Measurements from ENCODE around the gene SLC8A2.

Gene SLC8A2, protein sequence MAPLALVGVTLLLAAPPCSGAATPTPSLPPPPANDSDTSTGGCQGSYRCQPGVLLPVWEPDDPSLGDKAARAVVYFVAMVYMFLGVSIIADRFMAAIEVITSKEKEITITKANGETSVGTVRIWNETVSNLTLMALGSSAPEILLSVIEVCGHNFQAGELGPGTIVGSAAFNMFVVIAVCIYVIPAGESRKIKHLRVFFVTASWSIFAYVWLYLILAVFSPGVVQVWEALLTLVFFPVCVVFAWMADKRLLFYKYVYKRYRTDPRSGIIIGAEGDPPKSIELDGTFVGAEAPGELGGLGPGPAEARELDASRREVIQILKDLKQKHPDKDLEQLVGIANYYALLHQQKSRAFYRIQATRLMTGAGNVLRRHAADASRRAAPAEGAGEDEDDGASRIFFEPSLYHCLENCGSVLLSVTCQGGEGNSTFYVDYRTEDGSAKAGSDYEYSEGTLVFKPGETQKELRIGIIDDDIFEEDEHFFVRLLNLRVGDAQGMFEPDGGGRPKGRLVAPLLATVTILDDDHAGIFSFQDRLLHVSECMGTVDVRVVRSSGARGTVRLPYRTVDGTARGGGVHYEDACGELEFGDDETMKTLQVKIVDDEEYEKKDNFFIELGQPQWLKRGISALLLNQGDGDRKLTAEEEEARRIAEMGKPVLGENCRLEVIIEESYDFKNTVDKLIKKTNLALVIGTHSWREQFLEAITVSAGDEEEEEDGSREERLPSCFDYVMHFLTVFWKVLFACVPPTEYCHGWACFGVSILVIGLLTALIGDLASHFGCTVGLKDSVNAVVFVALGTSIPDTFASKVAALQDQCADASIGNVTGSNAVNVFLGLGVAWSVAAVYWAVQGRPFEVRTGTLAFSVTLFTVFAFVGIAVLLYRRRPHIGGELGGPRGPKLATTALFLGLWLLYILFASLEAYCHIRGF

DNA sequence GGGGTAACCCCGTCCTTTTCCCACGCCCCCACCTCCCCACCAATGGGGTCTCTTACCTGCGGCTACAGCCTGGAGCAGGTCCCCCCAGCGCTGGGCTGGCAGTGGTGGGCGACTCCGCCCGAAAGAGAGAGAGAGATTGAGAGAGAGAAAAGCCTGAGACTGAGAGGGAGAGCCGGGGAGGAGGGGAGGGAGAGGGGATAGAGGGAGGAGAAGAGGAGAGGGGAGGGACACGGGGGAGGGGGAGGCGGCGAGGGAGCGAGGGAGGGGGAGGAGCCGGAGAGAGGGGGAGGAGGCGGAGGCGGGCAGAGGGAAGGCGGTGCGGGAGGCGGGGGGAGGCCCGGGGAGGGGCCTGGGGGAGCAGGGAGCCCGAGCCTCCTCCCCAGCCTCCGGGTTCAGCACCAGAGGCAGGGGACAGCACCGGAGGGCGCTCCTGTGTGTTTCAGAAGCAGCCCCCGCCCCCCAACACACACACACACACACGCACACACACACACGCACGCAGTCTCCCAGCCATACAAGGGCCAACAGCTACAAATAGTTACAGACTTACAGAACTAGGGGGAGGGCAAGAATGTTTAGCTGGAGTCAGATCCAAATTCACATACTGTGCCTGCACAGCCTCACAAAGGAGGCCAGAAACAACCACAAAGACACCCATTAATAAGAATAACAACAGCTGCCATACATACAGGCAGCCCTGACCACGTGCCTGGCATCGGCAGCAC is at the start of gene SLC8A2:
SLC8A2 (minus strand) TSS at position 161 of the 725 bp plus-strand sequence. CDS start 5,490 bp downstream, outside the sequence.
- Mint-ChIP-seq H3K27me3 (peaks cover 45% of the 10 kb centered on the region), H3K27ac (no peak within 1 kb of the TSS)

DNA sequence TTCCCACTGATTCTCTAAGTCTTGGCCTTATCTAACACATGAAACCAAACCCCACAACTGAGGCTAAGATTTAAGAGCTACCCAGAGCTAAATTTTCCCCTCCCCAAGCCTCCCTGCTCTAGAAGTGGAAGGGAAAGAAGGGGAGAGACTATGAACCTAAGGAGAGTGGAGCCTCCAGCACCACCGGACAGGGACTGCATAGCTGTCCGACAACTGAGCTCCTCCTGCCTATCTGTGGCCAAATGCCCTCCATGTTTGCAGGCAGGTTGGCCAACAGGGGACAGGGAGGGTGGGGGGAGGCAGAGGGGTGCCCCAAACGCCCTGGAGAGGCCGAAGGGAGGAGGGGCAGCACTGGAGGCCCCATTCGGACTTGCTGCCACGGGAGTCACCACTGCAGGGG is 49.1 kb upstream of the SLC8A2 start:
- Mint-ChIP-seq H3K27ac (no peak overlapping the region), H3K36me3 (ENCODE audit: low read depth) (no peaks in the 10 kb centered on the region), H3K4me3 (no peak overlapping the region), H3K9me3 (no peaks in the 10 kb centered on the region), H3K4me1 (ENCODE audit: low read depth) (peaks cover 48% of the 10 kb centered on the region), H3K27me3 (peaks cover 17% of the 10 kb centered on the region)

More for the DNA sequence above, at the start of gene SLC8A2:
- H3K9me3 Mint-ChIP-seq, result no peaks in the 10 kb centered on the region
- peaks cover 13% of the 10 kb centered on the region for H3K4me1 Mint-ChIP-seq (ENCODE audit: low read depth)
- no peaks in the 10 kb centered on the region for H3K36me3 Mint-ChIP-seq (ENCODE audit: low read depth)
- H3K4me3 Mint-ChIP-seq, result no peak within 1 kb of the TSS

DNA sequence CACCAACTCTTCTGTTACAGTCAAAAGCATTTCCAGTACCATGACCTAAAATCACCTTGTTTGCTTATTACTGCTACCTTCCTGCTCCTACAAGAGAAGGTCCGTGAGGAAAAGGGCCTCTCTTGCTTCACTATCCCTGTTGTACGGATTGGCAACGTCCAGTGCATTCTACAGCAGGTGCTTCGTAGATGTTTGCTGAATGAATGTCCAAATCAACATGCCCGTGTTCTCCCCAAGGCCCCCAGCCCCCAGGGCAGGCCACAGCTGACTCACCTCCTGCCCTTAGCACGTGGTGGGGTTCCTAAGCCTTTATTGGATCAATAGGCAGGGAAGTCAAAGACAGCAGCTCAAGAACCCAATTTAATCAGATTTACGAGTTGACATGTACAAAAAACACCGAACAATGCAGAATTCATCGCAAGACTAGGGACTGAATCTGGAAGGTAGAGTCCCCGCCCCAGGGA is 48.7 kb upstream of the SLC8A2 start:
- Mint-ChIP-seq H3K27me3 (peaks cover 17% of the 10 kb centered on the region), H3K4me1 (ENCODE audit: low read depth) (peaks cover 52% of the 10 kb centered on the region), H3K4me3 (no peak overlapping the region), H3K27ac (no peak overlapping the region), H3K36me3 (ENCODE audit: low read depth) (no peaks in the 10 kb centered on the region), H3K9me3 (no peaks in the 10 kb centered on the region)

DNA sequence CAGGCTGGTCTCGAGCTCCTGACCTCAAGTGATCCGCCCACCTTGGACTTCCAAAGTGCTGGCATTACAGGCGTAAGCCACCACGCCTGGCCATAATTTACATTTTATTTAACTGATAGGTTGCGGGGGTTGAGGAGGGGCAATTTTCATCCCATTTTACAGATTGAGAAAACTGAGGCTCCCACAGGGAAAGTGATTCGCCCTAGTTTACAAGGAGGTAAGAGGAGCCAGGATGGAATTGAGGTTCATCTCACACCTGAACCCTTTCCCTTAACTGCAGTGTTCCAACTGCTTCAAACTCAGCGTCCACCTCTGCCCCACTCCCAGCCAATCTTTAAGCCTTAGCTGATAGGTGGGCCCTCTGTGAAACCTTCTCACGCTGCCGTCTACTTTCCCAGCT is 47.2 kb upstream of the SLC8A2 start:
- Mint-ChIP-seq H3K4me3 (no peak overlapping the region), H3K4me1 (ENCODE audit: low read depth) (peaks cover 67% of the 10 kb centered on the region), H3K27me3 (peaks cover 14% of the 10 kb centered on the region), H3K36me3 (ENCODE audit: low read depth) (peaks cover 4% of the 10 kb centered on the region), H3K9me3 (no peaks in the 10 kb centered on the region), H3K27ac (no peak overlapping the region)

DNA sequence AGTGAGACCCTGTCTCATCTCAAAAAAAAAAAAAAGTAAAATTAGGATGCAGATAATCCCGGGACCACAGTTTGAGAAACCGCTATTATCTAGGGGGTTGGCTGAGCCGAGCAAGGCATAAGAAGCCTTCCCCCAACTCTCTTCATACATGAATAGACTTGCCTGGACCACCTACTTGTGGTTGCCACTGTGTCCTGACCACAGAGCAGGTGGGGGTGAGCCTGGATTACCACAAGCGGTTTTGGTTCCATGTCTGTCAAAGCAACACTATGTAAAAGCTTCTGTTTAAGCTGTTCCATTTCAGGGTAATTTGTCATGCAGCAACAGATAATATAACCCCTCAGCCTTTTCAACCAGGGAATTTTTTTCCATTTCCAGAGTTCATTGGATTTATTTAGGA is 46.4 kb upstream of the SLC8A2 start:
- Mint-ChIP-seq H3K27ac (peak overlapping the region; percentile 79), H3K9me3 (no peaks in the 10 kb centered on the region), H3K36me3 (ENCODE audit: low read depth) (peaks cover 4% of the 10 kb centered on the region), H3K27me3 (peaks cover 14% of the 10 kb centered on the region), H3K4me3 (peak overlapping the region; percentile 45), H3K4me1 (ENCODE audit: low read depth) (peaks cover 75% of the 10 kb centered on the region)

DNA sequence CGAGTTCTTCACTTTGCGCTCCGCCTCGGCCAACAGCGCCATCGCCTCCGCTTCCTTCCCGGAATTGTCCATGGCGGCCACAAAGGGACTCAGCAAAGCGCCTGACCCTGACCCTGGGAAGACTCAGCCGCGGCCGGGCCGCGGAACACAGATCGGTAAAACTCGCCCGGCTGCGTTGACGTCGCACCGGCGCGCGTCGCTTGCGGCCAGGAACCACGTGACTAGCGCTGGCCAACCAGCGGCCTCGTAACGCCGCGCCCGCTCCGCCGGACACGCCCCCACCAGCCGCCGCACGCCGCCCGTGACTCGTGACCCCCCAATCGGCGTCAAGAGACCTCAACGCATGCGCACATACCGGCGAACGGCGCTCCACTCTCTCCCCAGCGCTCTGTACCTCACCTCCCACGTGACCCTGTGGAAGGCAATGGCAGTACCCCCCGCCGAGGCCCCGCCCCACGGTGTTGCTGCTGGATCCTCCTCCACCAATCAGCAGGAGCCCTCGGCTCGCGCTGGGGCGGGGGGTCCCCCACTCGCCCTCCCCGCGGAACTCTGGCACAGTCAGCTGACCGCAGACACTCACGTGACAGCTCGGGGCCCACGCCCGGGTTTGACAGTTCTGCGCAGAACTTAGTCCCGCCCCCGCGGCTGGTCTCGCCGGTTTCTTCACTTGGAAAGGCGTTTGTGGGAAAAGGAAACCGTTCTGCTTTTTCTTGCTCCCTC is 43.3 kb upstream of the SLC8A2 start, which contains the start of gene NAPA:
NAPA (minus strand) TSS at position 195 of the 720 bp plus-strand sequence; CDS start at position 72, 123 bp downstream.
- H3K27me3 Mint-ChIP-seq, result peaks cover 4% of the 10 kb centered on the region
- H3K4me1 Mint-ChIP-seq (ENCODE audit: low read depth), result peaks cover 84% of the 10 kb centered on the region
- H3K4me3 Mint-ChIP-seq, result peak within 1 kb of the TSS; percentile 98
- H3K27ac Mint-ChIP-seq, result peak within 1 kb of the TSS; percentile 92
- no peaks in the 10 kb centered on the region for H3K9me3 Mint-ChIP-seq
- peaks cover 4% of the 10 kb centered on the region for H3K36me3 Mint-ChIP-seq (ENCODE audit: low read depth)

DNA sequence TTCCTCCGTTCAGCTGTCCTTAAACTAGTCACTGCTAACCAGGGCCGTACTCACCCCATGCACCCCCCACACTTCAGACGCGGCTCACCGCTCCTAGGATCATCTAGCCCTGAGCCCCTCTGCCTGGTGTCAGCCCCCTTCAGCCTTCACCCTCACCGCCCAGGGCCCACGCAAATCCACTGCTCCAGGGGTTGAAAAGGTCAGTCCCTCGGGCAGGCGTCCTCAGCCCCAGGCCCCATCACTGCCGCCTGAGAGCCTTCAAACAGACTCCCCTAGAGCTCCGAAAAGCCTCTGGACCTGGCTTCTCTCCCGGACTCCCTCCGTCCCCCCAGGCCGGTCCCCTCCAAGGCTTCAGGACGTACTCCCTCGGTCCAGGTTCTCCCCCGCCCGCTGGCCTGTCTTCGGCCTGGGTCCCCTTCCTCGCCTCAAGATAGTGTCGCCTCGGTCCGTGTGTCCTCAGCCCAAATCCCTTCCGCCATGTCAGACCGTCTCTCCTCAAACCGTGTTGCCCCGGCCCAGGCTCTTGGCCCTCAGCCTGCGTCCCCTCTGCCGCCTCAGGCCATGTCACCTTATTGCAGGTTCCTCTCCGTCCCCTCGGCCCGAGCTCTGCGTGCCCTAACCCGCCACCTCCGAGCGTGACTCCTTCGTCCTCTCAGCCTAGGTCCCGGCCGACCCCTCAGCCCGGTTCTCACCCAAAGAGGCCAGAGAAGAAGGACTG is 42.6 kb upstream of the SLC8A2 start:
- Mint-ChIP-seq H3K27ac (peak overlapping the region; percentile 92), H3K27me3 (peaks cover 4% of the 10 kb centered on the region), H3K4me1 (ENCODE audit: low read depth) (peaks cover 83% of the 10 kb centered on the region), H3K4me3 (peak overlapping the region; percentile 98), H3K9me3 (no peaks in the 10 kb centered on the region), H3K36me3 (ENCODE audit: low read depth) (peaks cover 4% of the 10 kb centered on the region)

DNA sequence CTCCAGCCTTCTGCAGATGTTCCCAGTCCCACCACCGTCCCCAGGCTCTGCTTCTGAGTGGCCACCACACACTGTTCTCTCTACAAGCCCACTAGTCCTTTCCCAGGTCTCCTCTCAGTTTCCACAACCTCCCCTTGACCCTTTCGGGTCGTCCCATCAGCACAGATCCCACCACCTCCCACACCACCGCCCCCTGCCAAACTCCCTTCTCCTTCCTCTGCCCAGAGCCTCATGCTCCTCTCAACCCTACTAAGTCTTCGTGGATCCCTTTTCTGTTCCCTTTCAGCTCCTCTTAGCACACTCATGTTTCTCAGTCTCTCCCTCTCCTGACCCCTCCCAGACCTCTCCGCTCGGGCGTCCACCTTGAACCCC is 41.2 kb upstream of the SLC8A2 start:
- peaks cover 4% of the 10 kb centered on the region for H3K36me3 Mint-ChIP-seq (ENCODE audit: low read depth)
- H3K27me3 Mint-ChIP-seq, result no peaks in the 10 kb centered on the region
- peaks cover 73% of the 10 kb centered on the region for H3K4me1 Mint-ChIP-seq (ENCODE audit: low read depth)
- H3K9me3 Mint-ChIP-seq, result no peaks in the 10 kb centered on the region
- peak overlapping the region; percentile 83 for H3K27ac Mint-ChIP-seq
- H3K4me3 Mint-ChIP-seq, result peak overlapping the region; percentile 98

DNA sequence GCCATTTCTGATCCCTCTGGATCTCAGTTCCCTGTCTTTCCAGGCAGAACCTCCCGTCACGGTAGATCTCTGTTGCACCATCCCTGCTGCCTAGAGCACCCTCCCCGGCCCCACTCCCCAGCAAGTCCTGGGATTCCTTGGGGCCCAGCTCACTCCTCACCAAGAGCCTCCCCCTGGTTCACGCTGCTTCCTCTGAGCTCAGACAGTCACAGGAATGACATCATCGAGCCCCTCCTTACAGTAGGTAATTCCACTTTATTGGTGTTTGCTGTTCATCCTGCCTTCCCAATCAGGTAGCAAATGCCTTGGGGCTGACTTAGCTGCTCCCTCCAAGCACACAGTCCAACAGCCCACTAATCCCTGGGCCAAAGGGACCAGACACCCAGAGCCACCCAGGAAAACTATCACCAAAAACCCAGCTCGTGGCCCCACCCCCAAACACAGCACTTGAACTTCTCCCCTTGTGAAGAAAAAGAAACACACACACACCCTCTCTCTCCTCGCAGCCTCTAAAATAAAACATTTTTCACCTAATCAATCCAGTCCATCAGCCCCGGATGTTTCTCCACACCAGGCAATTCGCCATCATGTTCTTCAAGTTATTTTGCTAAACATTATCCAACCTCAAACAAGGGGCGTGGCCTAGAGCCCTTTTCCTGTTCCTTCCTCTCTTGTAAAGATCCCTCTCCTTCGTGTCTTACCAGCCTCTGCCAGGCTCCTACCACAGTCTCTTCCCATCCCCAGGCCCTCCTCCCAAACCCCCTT is 40.7 kb upstream of the SLC8A2 start:
- no peaks in the 10 kb centered on the region for H3K9me3 Mint-ChIP-seq
- H3K27me3 Mint-ChIP-seq, result no peaks in the 10 kb centered on the region
- peak overlapping the region; percentile 98 for H3K4me3 Mint-ChIP-seq
- H3K27ac Mint-ChIP-seq, result peak overlapping the region; percentile 83
- H3K4me1 Mint-ChIP-seq (ENCODE audit: low read depth), result peaks cover 67% of the 10 kb centered on the region
- peaks cover 4% of the 10 kb centered on the region for H3K36me3 Mint-ChIP-seq (ENCODE audit: low read depth)

DNA sequence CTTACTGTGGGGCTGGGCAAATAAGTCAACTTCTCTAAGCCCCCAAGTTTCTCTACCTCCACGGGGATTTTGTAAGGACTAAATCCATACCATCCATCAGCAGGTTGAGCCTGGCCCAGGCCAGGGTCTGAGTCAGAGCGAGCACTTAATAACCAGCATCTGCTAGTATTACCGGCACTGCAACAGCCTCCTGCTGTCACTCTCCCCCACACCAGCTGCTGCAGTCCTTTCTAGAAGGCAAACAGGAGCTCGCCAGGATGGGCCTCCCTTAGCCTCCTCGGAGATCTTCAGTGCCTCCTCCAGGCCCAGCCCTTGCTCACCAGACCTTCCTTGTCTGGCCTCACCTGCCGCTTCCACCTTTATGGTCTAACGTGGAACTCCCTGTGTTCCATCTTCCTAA is 40.0 kb upstream of the SLC8A2 start:
- Mint-ChIP-seq H3K27ac (no peak overlapping the region), H3K9me3 (no peaks in the 10 kb centered on the region), H3K27me3 (no peaks in the 10 kb centered on the region), H3K36me3 (ENCODE audit: low read depth) (peaks cover 4% of the 10 kb centered on the region), H3K4me3 (no peak overlapping the region), H3K4me1 (ENCODE audit: low read depth) (peaks cover 61% of the 10 kb centered on the region)

DNA sequence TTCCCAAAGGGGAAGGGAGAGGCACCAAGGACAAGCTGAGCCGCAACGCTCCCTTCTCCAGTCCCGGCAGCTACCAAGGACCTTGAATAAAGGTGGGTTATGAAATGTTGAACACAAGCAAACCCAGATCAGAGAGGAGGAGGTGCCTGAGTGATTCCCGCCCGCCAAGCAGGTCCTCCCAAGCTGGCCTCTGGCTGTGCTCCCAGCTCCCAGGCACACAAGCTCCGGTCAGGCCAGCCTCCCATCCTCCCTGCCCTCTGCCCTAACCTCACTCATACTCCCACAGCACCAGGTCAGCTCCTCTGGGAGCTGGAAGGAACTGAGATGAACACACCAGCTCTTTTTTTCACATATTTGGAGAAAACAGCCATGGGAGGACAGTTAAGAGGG is 39.4 kb upstream of the SLC8A2 start:
- Mint-ChIP-seq H3K9me3 (no peaks in the 10 kb centered on the region), H3K4me1 (ENCODE audit: low read depth) (peaks cover 55% of the 10 kb centered on the region), H3K36me3 (ENCODE audit: low read depth) (peaks cover 4% of the 10 kb centered on the region), H3K4me3 (no peak overlapping the region), H3K27ac (no peak overlapping the region), H3K27me3 (no peaks in the 10 kb centered on the region)

DNA sequence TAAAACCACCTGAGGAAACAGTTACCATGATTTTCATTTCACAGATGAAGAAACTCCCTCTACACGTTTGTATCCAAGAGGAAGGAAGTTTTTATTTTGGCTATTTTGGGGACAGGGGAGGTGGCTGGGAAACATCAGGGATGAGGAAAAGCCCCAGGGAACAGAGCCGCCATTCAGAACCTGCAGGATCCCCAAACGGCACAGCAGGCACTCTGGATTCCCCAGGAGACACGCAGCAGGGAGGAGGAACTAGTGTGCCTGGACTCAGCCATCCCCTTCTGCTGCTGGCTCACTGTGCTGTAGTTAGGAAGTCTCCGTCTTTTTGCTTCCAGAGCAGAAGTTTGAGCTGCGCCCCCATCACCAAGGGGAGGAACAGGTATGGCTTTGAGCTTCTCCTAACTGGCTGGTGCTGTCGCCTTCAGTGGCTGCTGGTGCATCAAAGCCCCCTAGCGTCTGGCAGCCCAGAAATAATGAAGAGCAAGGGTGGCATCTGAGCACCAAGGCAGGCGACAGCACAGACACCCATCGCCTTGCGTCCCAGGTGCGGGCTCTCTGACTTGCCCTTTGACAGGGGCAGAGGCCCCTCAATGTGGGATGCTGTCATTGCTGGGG is 38.9 kb upstream of the SLC8A2 start:
- Mint-ChIP-seq H3K4me3 (no peak overlapping the region), H3K36me3 (ENCODE audit: low read depth) (peaks cover 4% of the 10 kb centered on the region)

DNA sequence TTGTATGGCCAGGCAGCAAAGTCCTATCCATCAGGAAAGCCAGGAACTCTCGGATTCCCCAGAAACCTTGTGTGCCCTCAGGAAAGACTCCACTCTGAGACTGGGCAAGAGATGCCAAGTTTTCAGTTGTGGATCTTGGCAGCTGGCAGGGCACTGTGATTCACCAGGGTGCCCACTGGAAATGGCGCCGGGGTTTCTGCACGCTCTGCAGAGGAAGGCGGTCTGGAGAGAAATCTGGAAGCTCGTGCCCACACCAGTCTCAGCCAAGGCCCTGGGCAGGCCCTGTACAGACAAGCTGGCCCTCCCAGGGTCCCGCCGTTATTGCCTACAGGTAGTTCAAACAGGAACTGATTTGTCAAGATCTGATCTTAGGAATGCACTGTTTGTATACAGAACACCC is 38.3 kb upstream of the SLC8A2 start:
- peaks cover 4% of the 10 kb centered on the region for H3K36me3 Mint-ChIP-seq (ENCODE audit: low read depth)
- no peaks in the 10 kb centered on the region for H3K9me3 Mint-ChIP-seq
- no peak overlapping the region for H3K27ac Mint-ChIP-seq
- no peaks in the 10 kb centered on the region for H3K27me3 Mint-ChIP-seq
- no peak overlapping the region for H3K4me3 Mint-ChIP-seq
- H3K4me1 Mint-ChIP-seq (ENCODE audit: low read depth), result peaks cover 44% of the 10 kb centered on the region

More for the DNA sequence above, 38.9 kb upstream of the SLC8A2 start:
- Mint-ChIP-seq H3K9me3 (no peaks in the 10 kb centered on the region), H3K4me1 (ENCODE audit: low read depth) (peaks cover 50% of the 10 kb centered on the region), H3K27me3 (no peaks in the 10 kb centered on the region), H3K27ac (no peak overlapping the region)

Measured in stimulated activated naive CD8-positive, alpha-beta T cell treated with anti-CD3 and anti-CD28 coated beads, Interleukin-15, Interleukin-2, amounts not matched to agents 100 ng/mL and 50 ng/mL, for 24 hours (primary cell).